ELF-1 (cell line): ENCODE data around the gene GOPC.

Experiments
- DNase-seq: peaks from one replicate; pipeline ENCODE4 v3.0.0-alpha.2; 2016; ENCODE audit warnings: low read depth, low spot score

Gene GOPC

DNA sequence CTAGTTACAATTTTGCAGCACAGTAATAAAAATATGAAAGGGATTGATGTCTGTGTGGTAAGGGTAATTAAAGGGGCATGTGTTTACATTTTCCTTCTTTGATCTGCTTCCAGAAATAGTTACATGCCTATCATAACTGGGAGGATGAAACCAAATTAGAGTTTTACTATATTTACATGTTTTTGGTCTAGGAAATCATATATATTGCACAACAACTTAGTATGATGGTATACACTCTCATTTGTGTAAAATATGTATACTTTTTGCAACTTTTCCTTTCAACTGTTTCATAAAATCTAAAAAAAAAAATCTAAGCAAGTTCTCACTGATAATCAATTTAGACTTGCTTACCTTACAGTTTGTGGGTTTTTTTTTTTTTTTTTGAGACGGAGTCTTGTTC is 87.7 kb downstream of the GOPC start:
- no peak for DNase-seq

GRCh38 chr6:117513778-117514365 is 88.4 kb downstream of the GOPC start:
- no peak for DNase-seq

DNA sequence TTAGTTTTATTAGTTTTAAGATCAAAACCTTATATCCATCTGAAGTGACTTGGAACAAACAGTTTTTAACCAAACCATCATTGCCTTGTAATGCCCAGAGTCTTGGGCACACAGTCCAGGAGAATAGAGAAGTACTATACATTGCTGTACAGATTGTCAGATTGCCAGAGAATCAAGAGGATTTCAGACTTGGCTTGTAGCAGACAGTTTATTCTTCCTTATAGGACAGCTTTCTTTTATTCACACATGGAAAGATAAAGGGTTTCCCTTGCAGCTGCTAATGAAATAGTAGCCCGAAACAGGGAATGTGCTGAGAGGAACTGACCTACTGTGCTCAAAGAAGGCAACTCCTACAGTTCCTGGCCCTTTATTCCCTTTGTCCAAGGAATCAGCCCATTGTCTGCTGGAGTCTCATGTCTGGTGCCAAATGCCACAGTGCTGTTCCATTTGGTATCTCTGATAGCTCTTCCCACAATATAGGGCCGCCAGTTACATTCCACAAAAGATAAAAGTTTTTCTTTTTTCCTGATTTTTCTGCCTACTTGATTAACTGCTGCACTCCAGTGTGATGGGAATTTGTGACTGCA is 89.2 kb downstream of the GOPC start:
- DNase-seq = no peak

DNA sequence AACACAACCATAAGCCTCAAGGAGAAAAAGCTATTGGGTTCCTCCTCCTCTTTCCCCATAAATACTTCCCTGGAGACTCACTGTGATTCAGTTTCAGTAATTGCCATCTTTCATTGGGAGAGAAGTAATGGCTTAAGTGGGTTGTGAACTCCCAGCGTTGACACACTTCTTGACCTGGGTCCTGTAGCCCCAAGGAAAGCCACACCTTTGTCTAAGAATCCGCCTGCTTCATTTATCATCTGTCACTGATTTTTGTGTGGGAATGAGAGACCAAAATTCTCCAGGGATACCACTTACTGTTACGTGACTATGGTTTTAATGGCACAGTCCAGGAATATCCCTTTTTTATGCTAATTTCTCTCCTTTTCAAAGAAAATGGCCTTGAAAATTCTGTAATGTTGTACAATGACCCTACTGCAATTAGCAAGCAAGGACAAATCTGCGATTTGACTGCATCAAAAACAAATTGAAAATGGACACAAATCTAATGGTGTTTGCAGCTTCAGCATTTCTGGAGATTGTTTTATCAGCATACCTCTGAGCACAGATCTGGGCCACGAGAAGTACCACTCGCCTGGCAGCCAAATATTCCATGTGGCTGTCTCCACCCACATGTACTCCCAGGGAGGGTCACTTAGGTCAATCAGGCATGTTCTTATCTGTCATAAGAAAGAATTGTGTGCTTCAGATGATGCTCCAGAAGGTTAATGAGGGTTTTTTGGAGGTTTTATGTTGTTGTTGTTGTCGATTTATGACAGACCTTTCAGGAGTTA is 90.1 kb downstream of the GOPC start:
- no peak for DNase-seq
